GM12875 (cell line): ENCODE results near the gene CHDH.
A peak's percentile ranks its signal among the peaks of the same experiment; 100 is the strongest.

Experiments used
- H3K4me3 ChIP-seq: one replicate; pipeline ENCODE4 v1.5.1; 2011; ENCODE audit warnings: low read depth, low read length, control low read depth
- CTCF ChIP-seq: IDR thresholded peaks from 2 replicates; pipeline ENCODE4 v1.5.1; 2011; ENCODE audit warnings: low read depth, mild to moderate bottlenecking, control low read depth, inconsistent platforms, low read length, moderate library complexity, borderline replicate concordance; ENCODE audit not compliant: insufficient read depth

The CHDH gene

GRCh38 chr3:53815067-53815466 lies 31.2 kb downstream of the CHDH start:
- H3K4me3 ChIP-seq, result no peak overlapping the region
- TF ChIP-seq CTCF, result no peak

GRCh38 chr3:53813876-53814275 lies 32.3 kb downstream of the CHDH start:
- H3K4me3 ChIP-seq, result no peak overlapping the region

GRCh38 chr3:53813229-53813628 lies 33.0 kb downstream of the CHDH start:
- H3K4me3 ChIP-seq, result no peak overlapping the region
- TF ChIP-seq CTCF, result no peak

More at GRCh38 chr3:53813876-53814275, 32.3 kb downstream of the CHDH start:
- no peak for TF ChIP-seq CTCF

- 0 out of 2 replicates have a peak, but pooled peaks have one; percentile 7 for TF ChIP-seq CTCF
- no peak overlapping the region for H3K4me3 ChIP-seq
These were observed 33.8 kb downstream of the CHDH start for GRCh38 chr3:53812434-53812833.

- H3K4me3 ChIP-seq, result no peak overlapping the region
- no peak for TF ChIP-seq CTCF
These were observed 34.9 kb downstream of the CHDH start for GRCh38 chr3:53811143-53811927.

- H3K4me3 ChIP-seq, result no peak overlapping the region
- no peak for TF ChIP-seq CTCF
These were observed 36.3 kb downstream of the CHDH start for GRCh38 chr3:53809764-53810400.

- no peak for TF ChIP-seq CTCF
- no peak overlapping the region for H3K4me3 ChIP-seq
These were observed 37.0 kb downstream of the CHDH start for GRCh38 chr3:53809267-53809666.
